ENCODE data around the gene STK32C.
"Not testable (repeated sequence)": the region's sequence is repeated elsewhere in the genome, so short reads cannot be mapped to it uniquely, and the experiment has no call there.

DNA sequence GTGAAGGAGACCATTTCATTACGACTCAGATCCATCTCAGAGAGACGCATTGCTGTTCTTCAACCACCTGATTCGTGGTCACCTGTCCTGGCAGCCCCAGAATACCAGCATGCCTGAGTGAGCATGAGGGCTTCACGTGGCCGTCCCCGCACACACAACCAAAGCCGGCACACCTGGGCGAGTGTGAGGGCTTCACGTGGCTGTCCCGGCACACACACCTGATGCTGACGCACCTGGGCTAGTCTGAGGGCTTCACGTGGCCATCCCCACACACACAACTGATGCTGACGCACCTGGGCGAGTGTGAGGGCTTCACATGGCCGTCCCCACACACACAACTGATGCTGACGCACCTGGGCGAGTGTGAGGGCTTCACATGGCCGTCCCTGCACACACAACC, 86.8 kb downstream of the STK32C start:
- TF ChIP-seq, protein P1, sequence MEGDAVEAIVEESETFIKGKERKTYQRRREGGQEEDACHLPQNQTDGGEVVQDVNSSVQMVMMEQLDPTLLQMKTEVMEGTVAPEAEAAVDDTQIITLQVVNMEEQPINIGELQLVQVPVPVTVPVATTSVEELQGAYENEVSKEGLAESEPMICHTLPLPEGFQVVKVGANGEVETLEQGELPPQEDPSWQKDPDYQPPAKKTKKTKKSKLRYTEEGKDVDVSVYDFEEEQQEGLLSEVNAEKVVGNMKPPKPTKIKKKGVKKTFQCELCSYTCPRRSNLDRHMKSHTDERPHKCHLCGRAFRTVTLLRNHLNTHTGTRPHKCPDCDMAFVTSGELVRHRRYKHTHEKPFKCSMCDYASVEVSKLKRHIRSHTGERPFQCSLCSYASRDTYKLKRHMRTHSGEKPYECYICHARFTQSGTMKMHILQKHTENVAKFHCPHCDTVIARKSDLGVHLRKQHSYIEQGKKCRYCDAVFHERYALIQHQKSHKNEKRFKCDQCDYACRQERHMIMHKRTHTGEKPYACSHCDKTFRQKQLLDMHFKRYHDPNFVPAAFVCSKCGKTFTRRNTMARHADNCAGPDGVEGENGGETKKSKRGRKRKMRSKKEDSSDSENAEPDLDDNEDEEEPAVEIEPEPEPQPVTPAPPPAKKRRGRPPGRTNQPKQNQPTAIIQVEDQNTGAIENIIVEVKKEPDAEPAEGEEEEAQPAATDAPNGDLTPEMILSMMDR (IDR thresholded peaks at IDR 0.05) = not testable (repeated sequence)
- TF ChIP-seq POLR2AphosphoS5 (IDR thresholded peaks at IDR 0.05; ENCODE audit: insufficient read depth in 1 of 2, low read depth in 1 of 2); POLR2A (IDR thresholded peaks at IDR 0.05): not testable (repeated sequence)
